ENCODE measurements around the gene GPS1.
A peak's percentile ranks its signal among the peaks of the same experiment; 100 is the strongest.

GPS1 gene

DNA sequence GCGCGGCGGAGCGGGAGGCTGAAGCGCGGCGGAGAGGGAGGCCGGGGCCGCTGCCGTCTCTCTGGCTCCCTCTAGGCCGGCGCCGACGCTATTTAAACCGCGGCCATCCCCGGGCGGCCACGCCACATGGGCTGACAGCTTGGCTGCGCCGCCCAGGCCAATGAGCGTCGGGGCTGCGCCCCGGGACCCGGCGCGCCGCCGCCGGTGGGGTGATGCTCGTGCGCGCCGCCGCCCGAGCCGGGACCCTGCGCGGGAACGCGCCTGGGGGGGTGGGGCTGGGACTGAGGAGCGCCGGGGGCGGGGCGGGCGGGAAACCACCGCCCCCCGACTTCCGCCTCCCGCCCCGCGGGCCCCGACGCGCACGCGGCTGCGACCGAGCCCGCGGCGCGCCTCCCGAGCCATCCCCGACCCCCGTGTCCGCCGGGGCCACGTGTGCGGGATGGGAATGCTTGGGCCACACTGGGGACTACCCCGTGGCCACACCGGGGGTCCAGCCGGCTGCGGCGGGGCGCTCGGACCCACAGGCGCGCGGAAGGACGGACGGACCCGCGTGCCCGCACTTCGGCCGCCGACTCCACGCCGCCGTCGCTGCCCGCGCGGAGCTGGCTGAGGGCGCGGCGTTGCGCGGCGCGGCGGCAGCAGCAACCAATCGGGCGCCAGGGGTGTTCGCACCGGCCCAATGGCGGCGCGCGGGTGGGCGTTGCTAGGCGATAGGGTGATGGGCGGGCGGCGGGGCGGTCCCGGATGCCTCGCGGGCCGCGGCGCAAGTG lies 46.7 kb downstream of the GPS1 start, which contains the start of gene FASN:
FASN (minus strand) TSS at position 68 of the 770 bp plus-strand sequence. CDS start 1,791 bp downstream, outside the sequence.
- peaks cover 0 to 24% of the 10 kb centered on the region in 2 donors for H3K36me3 ChIP-seq (ENCODE audit: control insufficient read depth in 1 of 2, insufficient read depth in 2 of 2, low read length in 2 of 2)
- no peaks in the 10 kb centered on the region for H3K9me3 ChIP-seq (ENCODE audit: control insufficient read depth in 1 of 2, low read length in 2 of 2)
- no peaks in the 10 kb centered on the region for H3K27me3 ChIP-seq (ENCODE audit: control insufficient read depth in 1 of 2, insufficient read depth in 2 of 2, low read length in 2 of 2)
- peaks cover 27 to 28% of the 10 kb centered on the region in 2 donors for H3K4me1 ChIP-seq (ENCODE audit: control insufficient read depth in 1 of 2, insufficient read depth in 2 of 2, low read length in 2 of 2)
- H3K27ac ChIP-seq (ENCODE audit: low read depth, low read length): peak within 1 kb of the TSS; percentile 97
- peak within 1 kb of the TSS; percentile 68 to 76 for H3K9ac ChIP-seq (ENCODE audit: low read depth in 1 of 2, low read length in 2 of 2)
- H3K4me3 ChIP-seq (ENCODE audit: low read depth in 1 of 2, low read length in 2 of 2): peak within 1 kb of the TSS; percentile 63 to 77

DNA sequence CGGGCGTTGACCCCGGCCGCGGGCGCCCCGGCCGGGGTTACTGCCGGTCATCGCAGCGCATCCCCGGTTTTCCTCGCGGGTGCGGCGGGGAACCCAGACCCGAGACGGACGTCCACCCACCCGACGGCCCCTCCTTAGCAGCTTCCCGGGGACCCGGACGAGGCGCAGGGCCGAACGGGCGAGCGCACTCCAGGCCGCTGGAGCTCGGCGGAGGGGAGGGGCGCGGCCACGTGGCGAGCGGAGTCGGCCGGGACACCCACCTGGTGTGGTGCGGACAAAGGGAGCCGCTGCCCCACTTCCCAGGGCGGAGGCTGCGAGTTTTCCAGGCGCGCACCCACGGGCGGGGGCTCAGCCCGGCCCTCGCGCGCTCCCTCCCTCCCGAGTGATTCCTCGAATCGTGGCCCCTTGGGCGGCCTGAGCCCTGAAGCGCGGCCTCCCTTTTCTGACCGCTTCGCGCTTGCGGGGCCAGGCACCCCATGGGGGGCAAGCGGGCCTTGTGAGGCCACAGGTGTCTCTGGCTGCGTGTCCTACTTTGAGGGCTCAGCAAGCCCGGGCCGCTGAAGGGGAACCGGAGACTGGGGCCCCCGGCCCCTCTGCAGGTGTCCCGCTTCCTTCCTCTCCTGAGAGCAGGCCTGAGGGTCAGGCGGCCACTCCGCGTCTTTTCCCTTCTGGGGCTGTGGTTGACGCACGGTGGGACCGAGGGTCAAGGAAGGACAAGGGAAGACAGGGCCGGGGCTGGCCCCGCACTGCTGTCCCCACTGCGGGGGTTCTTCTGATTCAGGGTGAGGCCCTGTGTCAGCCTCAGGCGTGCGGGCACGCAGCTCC lies 47.5 kb downstream of the GPS1 start:
- peaks cover 30 to 31% of the 10 kb centered on the region in 2 donors for H3K4me1 ChIP-seq (ENCODE audit: control insufficient read depth in 1 of 2, insufficient read depth in 2 of 2, low read length in 2 of 2)
- H3K9me3 ChIP-seq (ENCODE audit: control insufficient read depth in 1 of 2, low read length in 2 of 2): no peaks in the 10 kb centered on the region
- H3K36me3 ChIP-seq (ENCODE audit: control insufficient read depth in 1 of 2, insufficient read depth in 2 of 2, low read length in 2 of 2): peaks cover 0 to 16% of the 10 kb centered on the region in 2 donors
- no peaks in the 10 kb centered on the region for H3K27me3 ChIP-seq (ENCODE audit: control insufficient read depth in 1 of 2, insufficient read depth in 2 of 2, low read length in 2 of 2)
- H3K27ac ChIP-seq (ENCODE audit: low read depth, low read length): peak overlapping the region; percentile 70
- H3K4me3 ChIP-seq (ENCODE audit: low read depth in 1 of 2, low read length in 2 of 2): peak overlapping the region; percentile 60 to 68
- peak overlapping the region; percentile 47 to 63 for H3K9ac ChIP-seq (ENCODE audit: low read depth in 1 of 2, low read length in 2 of 2)

DNA sequence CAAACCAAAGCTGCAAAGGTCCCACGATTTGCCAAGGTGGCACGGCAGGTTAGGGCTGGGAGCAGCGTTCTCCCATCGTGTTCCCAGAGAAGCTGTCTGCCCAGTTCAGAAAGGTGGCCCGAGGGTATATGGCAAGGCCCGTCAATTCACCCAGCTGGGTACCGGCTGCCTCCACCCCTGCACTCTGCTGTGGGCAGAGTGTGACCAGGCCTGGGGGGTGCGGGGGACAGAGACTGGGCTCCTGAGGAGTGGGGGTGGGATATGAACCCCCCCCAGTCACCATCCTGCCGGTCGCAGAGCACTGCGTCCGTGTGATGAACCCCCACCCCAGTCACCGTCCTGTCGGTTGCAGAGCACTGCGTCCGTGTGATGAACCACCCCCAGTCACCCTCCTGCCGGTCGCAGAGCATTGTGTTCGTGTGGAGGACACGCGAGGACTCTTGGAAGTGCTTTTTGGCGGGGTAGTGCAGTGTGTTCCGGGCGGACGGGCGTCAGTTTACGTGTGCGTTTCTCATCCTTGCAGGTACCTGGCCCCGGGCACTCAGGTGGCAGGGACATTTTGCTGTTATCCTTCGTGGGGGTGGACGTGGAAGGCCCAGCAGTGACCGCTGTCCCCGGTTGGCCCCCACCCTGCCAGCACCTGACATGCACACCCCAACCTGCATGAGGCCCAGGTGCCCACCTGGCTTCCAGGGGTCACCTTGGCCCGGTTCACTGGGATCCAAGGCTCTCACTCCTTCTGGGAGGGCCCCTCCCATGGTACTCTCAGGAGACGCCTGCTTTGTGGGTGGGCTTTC lies 49.0 kb downstream of the GPS1 start:
- H3K27ac ChIP-seq (ENCODE audit: low read depth, low read length): no peak overlapping the region
- peak overlapping the region in 1 of 2 donors; percentile 18 for H3K9ac ChIP-seq (ENCODE audit: low read depth in 1 of 2, low read length in 2 of 2)
- H3K36me3 ChIP-seq (ENCODE audit: control insufficient read depth in 1 of 2, insufficient read depth in 2 of 2, low read length in 2 of 2): peaks cover 0 to 6% of the 10 kb centered on the region in 2 donors
- H3K4me1 ChIP-seq (ENCODE audit: control insufficient read depth in 1 of 2, insufficient read depth in 2 of 2, low read length in 2 of 2): peaks cover 34 to 37% of the 10 kb centered on the region in 2 donors
- H3K4me3 ChIP-seq (ENCODE audit: low read depth in 1 of 2, low read length in 2 of 2): no peak overlapping the region
- no peaks in the 10 kb centered on the region for H3K9me3 ChIP-seq (ENCODE audit: control insufficient read depth in 1 of 2, low read length in 2 of 2)
- no peaks in the 10 kb centered on the region for H3K27me3 ChIP-seq (ENCODE audit: control insufficient read depth in 1 of 2, insufficient read depth in 2 of 2, low read length in 2 of 2)

DNA sequence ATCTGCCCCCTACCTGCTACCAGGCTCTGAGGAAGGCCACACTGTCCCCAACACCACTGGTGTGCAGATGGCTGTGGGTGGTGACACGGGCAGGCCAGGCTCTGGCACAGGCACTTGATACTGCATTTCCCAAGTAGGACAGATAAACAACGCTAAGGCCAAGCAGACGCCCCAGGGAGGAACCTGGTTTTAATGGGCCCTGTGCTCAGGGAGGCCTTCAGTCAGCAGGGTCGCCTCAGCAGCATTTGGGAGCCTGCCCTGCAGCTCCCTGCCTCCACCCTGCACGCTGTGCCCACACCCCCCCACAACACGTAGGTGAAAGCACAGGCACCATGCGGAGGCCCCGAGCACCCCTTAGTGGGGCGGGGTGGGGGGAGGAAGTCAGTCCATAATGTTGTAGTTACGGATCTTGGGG lies 49.6 kb downstream of the GPS1 start:
- Histone ChIP-seq H3K4me1 (ENCODE audit: control insufficient read depth in 1 of 2, insufficient read depth in 2 of 2, low read length in 2 of 2) (peaks cover 37 to 42% of the 10 kb centered on the region in 2 donors), H3K9ac (ENCODE audit: low read depth in 1 of 2, low read length in 2 of 2) (peak overlapping the region in 1 of 2 donors; percentile 2), H3K27ac (ENCODE audit: low read depth, low read length) (no peak overlapping the region), H3K27me3 (ENCODE audit: control insufficient read depth in 1 of 2, insufficient read depth in 2 of 2, low read length in 2 of 2) (no peaks in the 10 kb centered on the region), H3K4me3 (ENCODE audit: low read depth in 1 of 2, low read length in 2 of 2) (no peak overlapping the region), H3K9me3 (ENCODE audit: control insufficient read depth in 1 of 2, low read length in 2 of 2) (no peaks in the 10 kb centered on the region), H3K36me3 (ENCODE audit: control insufficient read depth in 1 of 2, insufficient read depth in 2 of 2, low read length in 2 of 2) (no peaks in the 10 kb centered on the region)

DNA sequence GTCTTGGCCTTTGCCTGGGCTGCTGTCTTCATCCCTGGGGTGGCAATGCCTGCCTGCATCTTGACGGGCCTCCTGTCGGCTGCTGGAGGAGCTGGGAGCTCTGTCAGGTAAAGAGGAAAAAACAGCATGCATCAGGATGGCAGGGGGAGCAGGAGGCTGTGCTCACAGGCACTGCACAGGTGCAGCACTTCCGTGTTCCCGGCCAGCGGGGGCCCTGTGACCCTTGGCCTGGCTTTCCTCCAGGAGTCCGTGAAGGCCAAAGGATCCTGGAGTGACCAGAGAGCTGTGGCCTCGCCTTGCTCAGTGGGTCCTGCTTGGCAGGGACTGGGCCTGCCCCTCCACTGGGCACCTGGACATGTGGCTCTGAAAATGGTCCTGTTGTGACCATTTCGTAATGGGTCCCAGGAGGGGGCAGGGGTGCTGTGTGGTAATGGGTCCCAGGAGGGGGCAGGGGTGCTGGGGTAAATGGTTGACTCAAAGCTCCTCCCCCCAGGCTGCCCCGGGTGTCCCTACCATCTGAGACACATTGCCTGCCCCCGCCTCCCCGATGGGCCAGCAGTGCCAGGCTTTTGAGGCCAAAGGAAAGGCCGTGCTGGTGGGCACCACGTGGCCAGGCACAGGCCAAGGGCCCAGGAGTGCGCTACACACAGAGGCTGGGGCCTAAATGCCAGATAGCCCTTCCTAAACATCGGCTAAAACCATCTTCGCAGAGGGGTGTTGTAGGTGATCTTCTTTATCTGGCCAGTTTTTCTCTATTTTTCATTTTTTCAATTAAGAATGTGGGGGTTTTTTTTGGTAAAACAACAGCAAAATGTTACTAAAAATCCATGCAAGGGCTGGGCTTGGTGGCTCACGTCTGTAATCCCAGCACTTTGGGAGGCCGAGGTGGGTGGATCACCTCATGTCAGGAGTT lies 50.3 kb downstream of the GPS1 start:
- peak overlapping the region in 1 of 2 donors; percentile 2 for H3K9ac ChIP-seq (ENCODE audit: low read depth in 1 of 2, low read length in 2 of 2)
- H3K4me1 ChIP-seq (ENCODE audit: control insufficient read depth in 1 of 2, insufficient read depth in 2 of 2, low read length in 2 of 2): peaks cover 37 to 44% of the 10 kb centered on the region in 2 donors

DNA sequence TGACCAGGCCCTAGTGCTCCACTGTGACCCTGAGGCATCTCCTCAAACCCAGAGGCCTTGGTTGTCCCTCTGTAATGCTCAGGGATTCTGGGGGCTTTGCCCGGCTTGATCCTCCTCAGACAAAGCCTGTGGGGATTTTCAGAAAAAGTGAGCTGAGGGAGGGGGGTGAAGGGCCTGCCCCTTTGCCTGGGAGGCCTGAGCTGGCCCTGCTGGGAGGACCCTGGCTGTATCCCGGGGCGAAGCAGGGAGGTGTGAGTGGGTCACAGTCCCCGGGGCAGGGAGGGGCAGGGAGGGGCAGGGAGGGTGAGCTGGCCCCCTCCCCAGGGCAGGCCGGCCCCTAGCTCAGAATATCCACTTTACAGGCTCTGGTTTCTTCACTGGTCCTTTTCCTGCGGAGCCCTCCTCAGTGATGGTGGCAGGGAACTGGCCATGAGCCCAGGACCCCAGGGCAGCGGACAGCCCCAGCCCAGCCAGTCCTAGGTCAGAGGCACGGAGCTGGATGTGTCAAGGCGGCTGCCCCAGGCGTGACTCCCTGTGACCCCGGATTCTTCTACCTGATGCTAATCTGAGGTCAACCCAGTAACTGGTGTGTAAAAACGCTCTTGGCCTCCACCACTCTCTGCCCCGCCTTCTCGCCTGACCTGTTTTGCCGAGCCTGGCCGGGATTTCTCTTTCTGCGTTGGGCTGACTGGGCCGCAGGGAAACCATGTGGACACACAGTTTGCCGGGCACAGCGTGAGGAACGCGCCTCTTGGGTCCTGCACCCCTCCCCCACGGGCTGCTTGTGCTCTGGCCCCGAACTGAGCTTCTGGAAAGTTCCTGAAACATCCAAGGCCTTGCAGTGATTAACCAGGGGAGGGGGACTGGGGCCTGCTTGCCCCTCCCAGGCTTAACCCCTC lies 52.1 kb downstream of the GPS1 start:
- H3K36me3 ChIP-seq (ENCODE audit: control insufficient read depth in 1 of 2, insufficient read depth in 2 of 2, low read length in 2 of 2): no peaks in the 10 kb centered on the region
- no peak overlapping the region for H3K9ac ChIP-seq (ENCODE audit: low read depth in 1 of 2, low read length in 2 of 2)
- H3K9me3 ChIP-seq (ENCODE audit: control insufficient read depth in 1 of 2, low read length in 2 of 2): no peaks in the 10 kb centered on the region
- peaks cover 36 to 50% of the 10 kb centered on the region in 2 donors for H3K4me1 ChIP-seq (ENCODE audit: control insufficient read depth in 1 of 2, insufficient read depth in 2 of 2, low read length in 2 of 2)
- no peak overlapping the region for H3K4me3 ChIP-seq (ENCODE audit: low read depth in 1 of 2, low read length in 2 of 2)
- H3K27ac ChIP-seq (ENCODE audit: low read depth, low read length): peak overlapping the region; percentile 20
- H3K27me3 ChIP-seq (ENCODE audit: control insufficient read depth in 1 of 2, insufficient read depth in 2 of 2, low read length in 2 of 2): no peaks in the 10 kb centered on the region

More for the DNA sequence above, 50.3 kb downstream of the GPS1 start:
- Histone ChIP-seq H3K27me3 (ENCODE audit: control insufficient read depth in 1 of 2, insufficient read depth in 2 of 2, low read length in 2 of 2) (no peaks in the 10 kb centered on the region), H3K9me3 (ENCODE audit: control insufficient read depth in 1 of 2, low read length in 2 of 2) (no peaks in the 10 kb centered on the region), H3K4me3 (ENCODE audit: low read depth in 1 of 2, low read length in 2 of 2) (no peak overlapping the region), H3K27ac (ENCODE audit: low read depth, low read length) (no peak overlapping the region), H3K36me3 (ENCODE audit: control insufficient read depth in 1 of 2, insufficient read depth in 2 of 2, low read length in 2 of 2) (no peaks in the 10 kb centered on the region)

DNA sequence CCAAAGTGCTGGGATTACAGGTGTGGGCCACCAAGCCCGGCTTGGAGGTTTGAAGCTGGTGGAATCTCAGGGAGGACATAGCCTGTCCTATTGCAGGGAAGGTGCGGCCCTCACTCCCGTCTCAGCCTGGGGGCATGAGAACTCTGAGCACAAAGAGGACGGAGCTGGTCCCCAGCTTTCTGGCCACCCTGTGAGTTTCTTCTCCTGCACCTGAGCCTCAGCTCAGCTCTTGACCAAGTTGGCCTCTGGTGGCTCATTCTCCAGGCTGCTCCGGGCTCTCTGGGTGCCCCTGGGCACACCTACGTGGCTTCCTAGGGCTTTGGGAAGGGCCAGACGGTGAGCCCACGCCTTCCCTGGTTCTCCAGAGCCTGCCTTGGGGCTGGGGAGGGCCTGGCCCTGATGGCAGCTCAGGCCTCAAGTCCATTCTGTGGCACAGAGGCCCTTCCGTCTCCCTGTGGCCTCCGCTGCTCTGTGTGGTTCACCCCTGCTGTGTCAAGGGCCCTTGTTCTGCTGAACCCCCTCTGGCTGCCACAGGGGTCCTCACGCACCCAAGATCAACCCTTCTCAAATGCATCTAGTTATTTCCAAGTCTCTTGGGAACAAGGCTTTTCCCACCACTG lies 53.2 kb downstream of the GPS1 start:
- no peaks in the 10 kb centered on the region for H3K9me3 ChIP-seq (ENCODE audit: control insufficient read depth in 1 of 2, low read length in 2 of 2)
- no peaks in the 10 kb centered on the region for H3K36me3 ChIP-seq (ENCODE audit: control insufficient read depth in 1 of 2, insufficient read depth in 2 of 2, low read length in 2 of 2)
- no peak overlapping the region for H3K4me3 ChIP-seq (ENCODE audit: low read depth in 1 of 2, low read length in 2 of 2)
- H3K4me1 ChIP-seq (ENCODE audit: control insufficient read depth in 1 of 2, insufficient read depth in 2 of 2, low read length in 2 of 2): peaks cover 28 to 43% of the 10 kb centered on the region in 2 donors
- no peak overlapping the region for H3K9ac ChIP-seq (ENCODE audit: low read depth in 1 of 2, low read length in 2 of 2)
- H3K27ac ChIP-seq (ENCODE audit: low read depth, low read length): no peak overlapping the region
- no peaks in the 10 kb centered on the region for H3K27me3 ChIP-seq (ENCODE audit: control insufficient read depth in 1 of 2, insufficient read depth in 2 of 2, low read length in 2 of 2)

DNA sequence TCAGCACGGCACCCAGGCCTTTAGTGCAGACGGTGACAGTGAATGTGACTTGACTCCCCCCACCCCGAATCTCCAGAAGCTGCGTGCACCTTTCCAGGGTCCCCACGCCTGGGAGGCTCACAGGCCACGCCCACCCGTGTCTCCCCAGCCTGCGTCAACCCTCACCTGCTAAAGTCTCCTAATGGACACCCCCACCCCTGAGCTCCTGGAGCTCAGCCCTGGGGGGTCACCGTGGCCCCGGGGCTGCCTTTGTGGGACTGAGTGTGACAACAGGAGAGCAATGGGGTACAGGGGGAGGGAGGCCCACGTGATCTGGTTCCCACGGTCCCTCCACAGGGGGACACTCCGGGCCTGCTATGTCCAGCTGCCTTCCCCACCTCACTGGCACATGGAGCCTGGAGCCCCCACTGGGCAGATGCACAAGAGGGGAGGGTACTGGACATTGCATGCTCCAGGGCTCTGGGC lies 53.8 kb downstream of the GPS1 start:
- Histone ChIP-seq H3K9ac (ENCODE audit: low read depth in 1 of 2, low read length in 2 of 2) (peak overlapping the region; percentile 69 to 82), H3K27me3 (ENCODE audit: control insufficient read depth in 1 of 2, insufficient read depth in 2 of 2, low read length in 2 of 2) (no peaks in the 10 kb centered on the region), H3K36me3 (ENCODE audit: control insufficient read depth in 1 of 2, insufficient read depth in 2 of 2, low read length in 2 of 2) (no peaks in the 10 kb centered on the region), H3K27ac (ENCODE audit: low read depth, low read length) (no peak overlapping the region), H3K4me3 (ENCODE audit: low read depth in 1 of 2, low read length in 2 of 2) (peak overlapping the region; percentile 59 to 77), H3K9me3 (ENCODE audit: control insufficient read depth in 1 of 2, low read length in 2 of 2) (no peaks in the 10 kb centered on the region), H3K4me1 (ENCODE audit: control insufficient read depth in 1 of 2, insufficient read depth in 2 of 2, low read length in 2 of 2) (peaks cover 28 to 40% of the 10 kb centered on the region in 2 donors)
